HG03097 (cell line): ENCODE results near the gene NPW.
A peak's percentile ranks its signal among the peaks of the same experiment; 100 is the strongest.

Experiments
- ATAC-seq: cut with Tn5 transposase; IDR thresholded peaks from one replicate; pipeline ENCODE4 v1.9.1; 2021; ENCODE audit not compliant: unreplicated experiment, low FRiP score

Gene NPW

DNA sequence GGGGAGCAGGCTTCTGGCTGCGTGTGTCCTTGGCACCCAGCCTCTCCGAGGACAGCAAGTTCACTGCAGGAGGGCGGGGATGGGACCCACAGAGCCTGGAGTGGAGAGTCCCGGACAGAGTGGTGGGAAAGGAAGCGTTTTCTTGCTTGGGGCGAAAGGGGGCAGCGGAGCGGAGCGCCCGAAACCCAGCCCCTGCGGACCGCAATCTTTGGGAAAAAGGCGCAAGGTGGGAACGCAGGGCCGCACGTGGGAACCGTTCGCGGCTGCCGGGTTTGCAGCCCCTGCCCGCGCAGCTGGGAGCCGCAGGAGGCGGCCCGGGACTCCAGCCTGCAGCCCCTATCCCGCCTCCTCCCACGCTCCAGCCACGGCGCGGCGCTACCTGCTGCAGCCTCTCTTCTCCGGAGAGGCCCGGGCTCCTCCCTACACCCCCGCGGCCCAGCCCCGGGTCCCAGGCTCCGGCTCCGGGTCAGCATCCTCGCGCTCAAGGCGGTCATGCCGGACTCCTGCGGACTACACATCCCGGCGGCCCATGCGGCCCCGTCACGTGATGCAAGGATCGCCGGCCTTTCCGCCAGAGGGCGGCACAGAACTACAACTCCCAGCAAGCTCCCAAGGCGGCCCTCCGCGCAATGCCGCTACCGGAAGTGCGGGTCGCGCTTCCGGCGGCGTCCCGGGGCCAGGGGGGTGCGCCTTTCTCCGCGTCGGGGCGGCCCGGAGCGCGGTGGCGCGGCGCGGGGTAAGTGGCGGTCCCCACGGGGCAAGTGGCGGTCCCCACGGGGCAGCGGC, 27.9 kb downstream of the NPW start, which contains the start of the genes NTHL1 and TSC2:
NTHL1 (minus strand) TSS at position 505 of the 786 bp plus-strand sequence; CDS start at position 494, 11 bp downstream.
TSC2 (plus strand) TSS at position 656 of the 786 bp plus-strand sequence. CDS start 631 bp downstream, outside the sequence.
- peak; percentile 89 for ATAC-seq

DNA sequence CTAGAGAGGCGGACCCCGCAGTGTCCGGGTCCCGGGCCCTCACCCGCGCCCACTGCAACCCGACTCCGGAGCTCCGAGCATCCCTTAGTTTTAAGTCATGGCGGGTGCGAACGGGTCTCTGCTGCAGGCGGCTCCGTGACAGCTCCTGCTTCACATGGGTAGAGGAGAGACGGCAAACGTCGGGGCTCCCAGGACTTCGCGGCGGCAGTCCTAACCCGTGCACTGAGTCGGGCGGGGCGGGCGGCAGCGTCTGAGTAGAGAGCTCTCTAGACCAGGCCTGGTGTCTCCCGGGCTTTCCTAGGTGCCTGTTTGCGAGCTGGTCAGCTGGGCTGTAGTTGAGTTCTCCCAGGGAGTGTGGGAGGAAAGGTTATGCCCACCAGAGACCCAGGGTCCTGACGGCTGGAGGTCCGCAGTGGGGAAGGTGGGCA, 28.5 kb downstream of the NPW start:
- ATAC-seq, result no peak

DNA sequence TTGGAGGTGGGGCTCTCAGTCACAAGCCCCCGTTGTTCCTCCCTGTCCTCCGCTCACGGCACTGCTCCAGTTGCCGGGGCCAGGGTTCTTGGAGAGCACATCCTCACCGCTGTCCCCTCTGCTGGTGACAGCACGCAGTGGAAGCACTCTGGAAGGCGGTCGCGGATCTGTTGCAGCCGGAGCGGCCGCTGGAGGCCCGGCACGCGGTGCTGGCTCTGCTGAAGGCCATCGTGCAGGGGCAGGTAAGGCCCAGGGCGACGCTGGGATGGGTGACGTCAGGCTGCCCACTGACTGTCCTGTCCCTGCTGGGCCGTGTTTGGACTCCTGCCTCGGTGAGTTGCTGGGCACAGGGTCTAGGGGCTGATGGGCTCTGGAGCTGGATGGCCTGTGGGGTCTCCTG, 33.6 kb downstream of the NPW start:
- no peak for ATAC-seq

DNA sequence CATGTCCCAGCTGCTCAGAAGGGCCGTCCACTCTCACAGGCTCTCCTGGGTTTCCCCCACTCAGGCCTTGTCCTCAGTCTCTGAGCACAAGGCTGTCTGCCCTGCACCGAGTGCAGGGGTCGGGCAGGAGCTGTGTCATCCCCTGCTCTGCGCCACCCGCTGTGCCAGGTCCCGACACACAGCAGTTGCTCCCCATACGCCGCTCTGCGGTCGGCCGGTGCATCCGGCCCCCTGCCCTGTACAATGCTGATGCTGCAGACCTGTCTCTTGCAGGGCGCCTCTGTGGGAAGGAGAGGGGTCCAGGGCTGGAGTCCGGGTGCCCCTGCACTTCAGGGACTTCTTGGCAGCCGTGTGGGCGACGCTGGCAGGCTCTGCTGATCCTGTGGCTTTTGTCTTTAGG, 34.3 kb downstream of the NPW start:
- ATAC-seq, result no peak

DNA sequence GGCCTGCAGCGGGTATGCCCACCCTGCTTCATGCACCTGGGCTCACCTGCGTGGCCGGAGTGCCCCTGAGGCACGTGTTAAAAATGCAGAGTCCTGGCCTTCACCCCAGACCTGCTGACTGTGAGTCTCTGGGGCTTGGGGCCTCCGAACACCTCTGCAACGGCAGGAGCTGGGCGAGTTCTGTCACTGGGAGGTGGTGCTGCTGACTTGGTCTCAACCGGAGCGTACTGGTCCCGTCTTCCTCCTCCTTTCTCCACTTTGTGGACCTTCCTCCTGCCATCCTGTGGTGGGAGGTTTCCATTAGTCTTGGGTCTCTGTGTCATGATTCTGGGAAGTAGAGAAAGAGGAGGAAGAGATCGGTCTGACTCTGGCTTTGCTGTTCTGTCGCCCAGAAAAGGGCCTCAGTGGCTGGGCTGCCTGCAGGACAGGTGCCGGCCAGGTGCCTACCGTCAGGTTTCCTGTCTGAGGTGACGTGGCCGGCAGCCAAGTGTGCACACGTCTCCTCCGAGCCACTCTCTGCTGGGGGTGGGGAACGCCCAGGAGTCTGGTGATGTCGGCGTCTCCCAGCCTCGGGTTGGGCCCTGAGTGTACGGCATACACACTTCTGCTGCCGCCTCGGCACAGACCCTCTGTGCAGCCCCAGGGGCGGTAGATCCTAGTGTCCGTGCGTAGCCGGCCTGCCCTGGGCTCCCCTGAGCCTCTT, 35.1 kb downstream of the NPW start:
- no peak for ATAC-seq

DNA sequence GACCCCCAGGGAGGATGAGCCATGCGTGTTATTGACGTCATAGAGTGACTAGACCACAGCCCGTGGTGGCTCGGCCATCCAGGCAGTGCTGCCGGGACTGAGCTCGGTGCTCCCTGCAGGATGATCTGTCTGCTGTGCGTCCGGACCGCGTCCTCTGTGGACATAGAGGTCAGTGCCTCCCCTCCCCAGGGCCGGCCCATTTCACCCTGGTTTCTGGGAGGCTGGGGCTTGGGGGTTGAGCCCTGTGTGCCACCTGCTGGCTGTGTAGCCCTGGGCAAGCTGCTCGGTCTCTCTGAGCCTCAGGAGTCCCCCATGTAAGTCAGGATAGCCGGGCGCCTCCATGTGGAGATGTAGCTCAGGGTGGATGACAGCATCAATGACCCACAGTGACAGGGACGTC, 36.5 kb downstream of the NPW start:
- ATAC-seq, result no peak

DNA sequence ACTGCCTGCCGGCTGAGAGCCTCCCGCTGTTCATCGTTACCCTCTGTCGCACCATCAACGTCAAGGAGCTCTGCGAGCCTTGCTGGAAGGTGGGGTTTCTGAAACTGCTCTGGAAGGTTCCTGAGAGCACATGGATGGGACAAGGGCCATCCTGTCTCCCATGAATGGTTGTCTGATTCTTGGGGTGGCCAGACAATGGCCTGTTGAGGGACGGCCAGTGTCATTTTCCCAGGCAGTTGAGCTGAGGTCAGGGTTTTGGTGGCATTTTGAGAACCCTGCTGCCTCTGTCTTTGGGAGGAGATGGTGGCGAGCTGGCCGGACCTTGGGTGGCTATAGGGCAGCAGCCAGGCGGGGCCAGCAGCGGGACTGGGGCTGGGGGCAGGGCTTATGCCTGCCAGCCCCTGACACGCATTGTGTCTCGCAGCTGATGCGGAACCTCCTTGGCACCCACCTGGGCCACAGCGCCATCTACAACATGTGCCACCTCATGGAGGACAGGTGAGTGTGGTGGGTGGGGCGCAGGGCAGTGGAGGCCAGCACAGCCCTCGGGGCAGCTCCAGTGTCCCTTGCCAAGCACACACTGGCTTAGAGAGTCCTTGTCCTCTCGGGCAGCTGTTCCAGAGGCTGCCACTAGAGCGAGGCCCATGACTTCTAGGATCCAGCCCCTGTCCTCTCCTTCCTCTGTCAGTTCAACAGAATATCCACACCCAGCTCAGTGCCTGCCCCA, 37.3 kb downstream of the NPW start:
- ATAC-seq, result no peak

DNA sequence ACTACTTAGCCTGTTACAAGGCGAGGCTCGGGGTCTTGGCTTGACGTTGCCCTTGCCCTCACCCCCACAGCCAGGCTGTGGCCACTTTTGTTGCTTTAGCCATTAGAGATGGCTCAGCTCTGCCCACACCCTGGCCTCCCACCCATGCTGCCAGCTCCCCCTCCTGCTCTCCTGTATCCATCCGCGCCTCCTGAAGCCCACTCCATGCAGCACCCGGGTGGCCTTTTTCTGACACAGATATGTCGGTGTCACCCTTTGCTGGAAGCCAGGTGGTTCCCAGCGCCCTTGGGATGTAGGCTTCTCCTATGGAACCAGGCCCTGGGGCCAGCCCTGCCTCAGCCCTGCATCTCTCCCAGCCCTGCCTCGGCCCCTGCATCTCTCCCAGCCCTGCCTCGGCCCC, 37.9 kb downstream of the NPW start:
- no peak for ATAC-seq

DNA sequence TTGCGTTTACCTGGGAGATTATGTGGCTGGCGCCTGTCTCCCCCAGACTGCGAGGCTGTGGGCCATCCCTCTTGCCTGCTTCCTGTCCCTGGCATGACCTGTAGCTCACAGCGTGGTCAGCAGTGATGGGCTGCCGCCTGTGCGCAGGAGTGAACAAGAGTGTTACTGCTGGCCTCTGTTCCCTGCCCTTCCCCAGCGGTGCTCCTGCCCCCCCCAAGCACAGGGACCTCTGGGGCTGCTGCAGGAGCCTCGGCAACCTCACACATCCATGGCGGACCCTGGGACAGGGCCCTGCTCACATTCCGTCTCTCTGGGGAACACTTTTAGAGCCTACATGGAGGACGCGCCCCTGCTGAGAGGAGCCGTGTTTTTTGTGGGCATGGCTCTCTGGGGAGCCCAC, 38.8 kb downstream of the NPW start:
- no peak for ATAC-seq

DNA sequence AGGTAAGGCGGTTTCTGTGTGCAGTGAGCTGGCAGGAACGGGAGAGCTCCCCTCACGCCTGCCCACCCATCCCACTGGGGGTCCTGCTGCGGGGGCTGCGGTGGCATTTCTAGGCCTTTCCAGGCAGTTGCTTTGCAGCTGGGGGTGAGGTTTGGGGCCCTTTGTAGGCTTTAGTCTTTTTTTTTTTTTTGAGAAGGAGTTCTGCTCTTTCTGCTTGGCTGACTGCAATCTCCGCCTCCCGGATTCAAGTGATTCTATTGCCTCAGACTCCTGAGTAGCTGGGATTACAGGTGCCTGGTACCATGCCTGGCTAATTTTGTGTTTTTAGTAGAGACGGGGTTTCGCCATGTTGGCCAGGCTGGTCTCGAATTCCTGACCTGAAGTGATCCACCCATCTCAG, 39.3 kb downstream of the NPW start:
- no peak for ATAC-seq

DNA sequence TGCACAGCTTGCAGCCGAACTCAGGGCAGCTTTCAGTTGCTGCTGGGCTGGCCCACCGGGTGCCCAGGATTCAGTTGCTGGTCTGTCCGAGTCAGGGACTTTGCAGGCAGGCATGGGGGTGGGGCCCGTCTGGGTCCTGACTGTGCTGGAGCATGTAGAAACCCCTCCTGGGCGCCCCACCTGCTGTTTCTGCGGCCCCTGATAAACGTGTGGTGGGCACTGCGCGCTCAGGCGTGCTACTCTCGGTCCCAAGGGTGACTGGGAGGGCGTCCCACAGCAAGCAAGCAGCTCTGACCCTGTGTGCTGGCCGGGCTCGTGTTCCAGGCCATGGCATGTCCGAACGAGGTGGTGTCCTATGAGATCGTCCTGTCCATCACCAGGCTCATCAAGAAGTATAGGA, 40.8 kb downstream of the NPW start:
- ATAC-seq, result no peak

DNA sequence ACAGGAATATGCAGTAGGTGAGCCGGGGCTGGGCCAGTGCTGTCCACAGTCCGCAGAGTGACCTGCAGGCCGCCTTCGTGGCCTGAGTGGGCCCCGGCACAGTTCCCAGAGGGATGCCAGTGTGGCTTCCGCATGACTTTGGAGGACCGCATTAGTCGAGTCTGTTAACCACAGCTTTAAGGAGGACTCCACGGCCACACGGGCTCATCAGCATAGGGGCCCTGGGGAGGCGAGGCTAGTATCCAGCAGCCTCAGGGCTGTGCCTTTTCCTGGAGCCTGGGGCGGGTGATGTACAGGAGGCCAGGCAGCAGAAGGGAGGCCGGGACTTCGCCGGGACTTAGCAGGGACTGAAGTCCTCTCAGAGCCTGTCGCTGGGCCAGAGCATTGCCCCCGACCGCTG, 41.4 kb downstream of the NPW start:
- no peak for ATAC-seq

DNA sequence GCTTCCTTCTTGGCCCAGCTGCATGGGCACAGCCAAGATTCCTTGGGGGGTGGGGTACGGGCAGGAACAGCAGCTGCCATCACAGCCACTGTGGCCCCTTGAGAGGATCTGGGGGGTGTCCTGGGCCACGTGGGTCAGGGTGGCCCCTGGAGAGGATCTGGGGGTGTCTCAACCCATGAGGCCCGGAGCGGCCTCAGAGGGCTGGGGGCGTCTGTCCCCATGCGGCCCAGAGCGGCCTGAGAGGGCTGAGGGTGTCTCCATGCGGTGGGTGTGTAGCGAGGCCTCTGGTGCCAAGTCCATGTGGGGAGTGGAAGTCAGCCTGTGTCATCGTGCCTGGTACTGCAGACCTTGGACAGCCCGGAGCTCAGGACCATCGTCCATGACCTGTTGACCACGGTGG, 41.9 kb downstream of the NPW start:
- ATAC-seq, result no peak

DNA sequence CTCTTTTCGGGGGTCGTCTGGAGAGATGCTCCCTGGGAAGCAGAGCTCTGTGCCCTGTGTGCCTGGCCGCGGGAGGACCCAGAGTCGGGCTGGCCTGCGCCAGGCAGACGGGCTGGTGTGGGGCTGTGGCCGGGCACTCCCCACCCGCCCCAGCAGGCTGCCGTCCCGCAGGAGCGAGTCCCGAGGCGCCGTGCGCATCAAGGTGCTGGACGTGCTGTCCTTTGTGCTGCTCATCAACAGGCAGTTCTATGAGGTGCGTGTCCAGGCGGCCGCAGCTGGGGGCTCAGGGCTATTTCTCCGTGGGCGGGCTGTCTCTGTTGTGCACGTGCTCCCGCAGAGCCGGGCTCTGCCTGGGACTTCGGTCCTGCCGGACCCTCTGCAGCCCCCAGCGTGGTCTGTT, 43.2 kb downstream of the NPW start:
- no peak for ATAC-seq

DNA sequence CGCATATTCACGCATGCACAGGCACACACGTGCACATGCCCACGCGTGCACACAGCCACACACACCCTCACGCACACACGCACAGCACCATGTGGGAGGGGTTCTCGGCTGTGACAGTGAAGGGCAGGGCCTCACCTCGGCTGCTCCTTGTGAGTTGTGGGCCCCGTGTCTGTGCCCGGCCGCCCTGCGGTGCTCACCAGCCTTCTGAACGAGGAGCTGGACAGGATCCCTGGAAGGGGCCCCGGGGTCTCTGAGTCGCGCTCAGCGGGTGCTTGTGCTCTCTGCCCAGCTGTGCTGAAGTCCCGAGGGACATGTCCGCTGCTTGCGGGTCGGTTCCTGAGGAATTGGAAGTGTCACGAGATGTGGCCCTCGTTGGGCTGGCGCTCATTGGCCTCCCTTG, 44.3 kb downstream of the NPW start:
- ATAC-seq, result no peak

DNA sequence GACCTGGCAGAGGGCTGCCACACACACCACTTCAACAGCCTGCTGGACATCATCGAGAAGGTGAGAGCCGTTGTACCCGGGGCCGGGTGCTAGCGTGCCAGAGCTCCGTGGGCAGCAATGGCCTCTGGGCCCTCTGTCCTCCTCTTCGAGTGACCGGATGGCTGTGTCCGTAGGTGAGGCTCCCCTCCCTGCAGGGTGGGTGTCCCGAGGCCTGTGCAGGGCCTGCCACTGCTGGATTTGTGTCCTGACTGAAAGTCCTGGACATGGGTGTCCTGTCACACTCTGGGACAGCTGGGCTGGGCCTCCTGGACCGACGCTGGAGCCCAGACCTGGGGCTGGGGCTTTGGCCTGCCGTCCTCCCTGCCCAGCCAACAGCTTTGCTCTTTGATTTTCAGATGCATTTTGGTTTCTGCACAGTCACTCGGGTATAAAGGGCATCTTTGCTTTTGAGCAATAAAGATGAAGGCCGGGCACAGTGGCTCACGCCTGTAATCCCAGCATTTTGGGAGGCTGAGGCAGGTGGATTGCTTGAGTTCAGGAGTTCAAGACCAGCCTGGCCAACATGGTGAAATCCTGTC, 44.9 kb downstream of the NPW start:
- ATAC-seq, result no peak

DNA sequence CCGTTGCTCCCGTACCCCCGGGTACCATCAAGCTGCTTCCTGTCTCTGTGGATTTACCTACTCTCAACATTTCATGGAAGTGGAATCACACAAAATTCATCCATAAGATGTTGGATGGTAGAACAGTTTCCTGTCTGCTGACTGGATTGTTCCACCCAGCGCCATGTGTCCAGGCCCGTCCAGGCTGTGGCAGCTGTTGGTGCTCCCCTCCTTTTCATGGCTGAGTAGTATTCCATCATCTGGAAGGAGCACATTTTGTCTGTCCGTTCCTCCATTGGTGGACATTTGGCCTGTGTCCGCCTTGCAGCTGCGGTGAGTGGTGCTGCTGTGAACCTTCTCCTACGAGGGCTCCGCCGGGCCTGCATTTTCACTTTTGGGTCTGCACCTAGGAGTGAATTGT, 46.6 kb downstream of the NPW start:
- no peak for ATAC-seq
